ENCODE data around the gene TOGARAM1. TPM values are rescaled to one million over a fixed set of nuclear protein-coding genes. Genes with fewer than 3 reads are reported as not detected.

The TOGARAM1 gene
- total and polyA plus RNA-seq, 9 of the 15 experiments (the other 6 are each of a cell fraction or from before 2014, with no cell fraction given), result 1.3 to 6.4 (median 3.7) TPM

- TF ChIP-seq ZBTB33 (CRISPR knock-in tag; IDR thresholded peaks at IDR 0.05), result no peak
- TF ChIP-seq AFF4 (CRISPR knock-in tag; IDR thresholded peaks at IDR 0.05), result no peak
These were observed 129.7 kb downstream of the TOGARAM1 start (continued) for GRCh38 chr14:45091710-45092109.

GRCh38 chr14:45094275-45094674 lies 132.3 kb downstream of the TOGARAM1 start:
- Histone ChIP-seq H3K9ac (ENCODE audit: insufficient read depth in 1 of 2, low read depth in 2 of 2, low read length in 2 of 2) (no peak overlapping the region), H3K27ac (ENCODE audit: extremely low read depth, low read depth, low read length) (no peak overlapping the region), H3K79me2 (ENCODE audit: control insufficient read depth, insufficient read depth, low read length) (peaks cover 59% of the 10 kb centered on the region), H4K20me1 (replicated peaks; ENCODE audit: control insufficient read depth, insufficient read depth, low read length) (no peaks in the 10 kb centered on the region), H2AFZ (ENCODE audit: low read depth, low read length) (no peak overlapping the region), H3K36me3 (ENCODE audit: control insufficient read depth, insufficient read depth, low read length) (peaks cover 50% of the 10 kb centered on the region), H3K9me3 (replicated peaks; ENCODE audit: control insufficient read depth, insufficient read depth, low read depth, low read length) (no peaks in the 10 kb centered on the region), H3K27me3 (ENCODE audit: control insufficient read depth in 2 of 2, insufficient read depth in 2 of 2, low read length in 2 of 2) (no peaks in the 10 kb centered on the region), H3K4me1 (replicated peaks in 1 of 2; ENCODE audit: control insufficient read depth in 2 of 2, insufficient read depth in 2 of 2, low read length in 2 of 2) (no peaks in the 10 kb centered on the region; a peak in 1 of 5 replicates), H3K9me1 (ENCODE audit: control insufficient read depth, insufficient read depth, low read length) (no peaks in the 10 kb centered on the region), H3K4me2 (ENCODE audit: insufficient read depth, low read length) (no peak overlapping the region), H3K4me3 (no peak overlapping the region)
- ChIA-PET CTCF (ENCODE audit: low intra/inter-chr PET ratio) (no interaction called here), POLR2A (no interaction called here)
- DNase-seq (ENCODE audit: extremely low read depth in 1 of 4, low spot score in 3 of 4), result no peak
- BruUV-seq (replicated peaks), result no TSS peak
- in situ Hi-C loops (cut with MboI), result no loop called here
- FAIRE-seq, result no peak
- WGBS (ENCODE audit: insufficient coverage, low coverage, missing lambda C conversion rate), result 89% methylated on average over 2 of the region's 2 CpGs
- ATAC-seq, result no peak
- intact Hi-C loops (cut with micrococcal nuclease), result no loop called here
- TF ChIP-seq SRSF7 (optimal IDR thresholded peaks at IDR 0.05; ENCODE audit: low read depth, low read length) (no peak), ZBTB7A (IDR thresholded peaks at IDR 0.05; ENCODE audit: borderline replicate concordance, control insufficient read depth, low read depth, low read length) (no peak), POU5F1 (IDR thresholded peaks at IDR 0.05; ENCODE audit: borderline replicate concordance, low read depth, low read length, partially characterized antibody) (no peak), POLR3G (IDR thresholded peaks at IDR 0.05; ENCODE audit: extremely low read depth, insufficient read length, insufficient replicate concordance) (no peak), KLF6 (CRISPR knock-in tag; IDR thresholded peaks at IDR 0.05; ENCODE audit: borderline replicate concordance) (no peak), RERE (CRISPR knock-in tag; IDR thresholded peaks at IDR 0.05; ENCODE audit: borderline replicate concordance) (no peak)
